Heart left ventricle (tissue), 13 donors: ENCODE data around the gene IL15RA.

Experiments
- CTCF ChIP-seq, 12 donors: fragments of 200-600 bp; sonication (generic) in 4 of 12; IDR thresholded peaks; one replicate each; pipeline versions ENCODE4 v1.5.0 to v1.8.0; 2018 to 2022; ENCODE audit warnings: antibody characterized with exemption in 12 of 12, mild to moderate bottlenecking in 5 of 12
- POLR2A ChIP-seq, 2 donors: fragments of 450-650 bp; IDR thresholded peaks; one replicate each; pipeline ENCODE4 v1.6.1; 2017; ENCODE audit warnings: antibody characterized with exemption in 2 of 2, mild to moderate bottlenecking in 2 of 2, moderate library complexity in 2 of 2
- donor health status: ischemic (EF 13 %, LVEDD 7.1; RV severe dilation, severe dysfunction).
- donor health status: DM: no; HTN: yes; CAD: no.
- donor health status: DM: no; HTN: no; CAD: no.
- donor health status: ischemic (EF 25% LVEDD 6.9; RV normal size, moderate dysfunction).
- donor health status: ischemic (EF 25% LVEDD 5.7; RV mildly dilated, moderate dysfunction).
- donor health status: ischemic (EF 35%, LVEDD 5.7; RV mildly dilated, moderate dysfunction).
- donor health status: nonischemic (EF 11% LVEDD 7.7; RV severe dilation, severe dysfunction).
- donor health status: DM: yes; HTN: yes; CAD: no.
- donor health status: PGD.
- donor health status: ischemic (EF 29% LVEDD 5.4; RV normal size, mild dysfunction).
- donor health status: nonischemic (EF 23%, LVEDD 6.1; RV moderate dilation, normal function).

DNA sequence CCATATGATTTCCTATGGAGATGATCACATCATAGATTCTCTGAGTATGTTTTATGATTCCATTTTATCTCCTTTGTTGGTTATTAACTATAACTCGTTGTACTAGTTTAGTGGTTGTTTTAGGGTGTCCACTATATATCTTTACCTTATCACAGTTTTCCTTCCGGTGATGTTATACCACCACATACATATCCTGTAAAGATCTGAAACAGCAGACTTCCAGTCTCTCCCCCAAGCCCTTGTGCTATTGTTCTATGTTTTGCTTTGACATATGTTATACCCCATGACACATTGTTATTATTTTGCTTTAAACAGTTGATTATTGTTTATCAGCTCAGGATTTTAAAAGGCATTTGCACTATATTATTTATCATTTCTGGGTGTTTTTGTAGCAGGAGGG, 7.3 kb downstream of the IL15RA start:
- no peak for TF ChIP-seq POLR2A (IDR thresholded peaks at IDR 0.05)
- TF ChIP-seq CTCF (IDR thresholded peaks at IDR 0.05) = no peak
